ENCODE data around the gene FLT4.

DNA sequence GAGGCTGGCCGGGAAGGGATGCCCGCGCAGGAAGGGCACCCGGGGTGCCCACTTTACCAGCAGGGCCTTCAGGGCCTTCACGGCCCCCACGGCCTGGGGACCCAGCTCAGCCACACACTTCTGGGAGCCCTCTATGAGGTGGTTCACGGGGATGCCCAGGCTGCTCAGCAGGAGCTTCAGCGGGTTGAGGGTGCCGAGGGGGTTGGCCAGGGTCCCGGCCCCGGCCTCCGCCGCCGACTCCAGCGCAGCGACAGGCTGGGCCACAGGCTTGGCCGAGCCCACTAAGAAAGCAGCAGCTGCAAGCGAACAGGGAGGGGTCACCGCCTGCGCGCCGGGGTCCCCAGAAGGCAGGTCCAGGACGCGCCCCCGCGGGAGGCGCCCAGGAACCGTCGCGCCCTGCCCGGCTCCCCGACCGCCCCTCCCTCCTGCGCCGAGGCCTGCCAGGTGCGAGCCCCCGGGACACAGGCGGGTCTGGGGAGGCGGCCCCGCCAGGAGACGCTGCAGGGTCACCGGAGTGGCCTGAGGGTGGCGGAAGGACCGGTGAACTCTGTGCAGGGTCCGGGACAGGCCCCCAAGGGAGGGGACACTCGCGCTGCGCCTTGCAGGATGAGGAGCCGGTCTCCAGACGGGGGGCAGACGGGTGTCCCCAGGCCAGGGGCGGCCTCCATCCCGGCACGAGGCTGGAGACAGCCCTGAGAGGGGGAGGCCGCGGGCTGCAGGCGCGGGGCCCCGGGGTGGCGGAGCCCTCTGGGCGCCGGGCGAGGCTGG lies 58.7 kb downstream of the FLT4 start:
- TF ChIP-seq EZH2 (IDR thresholded peaks at IDR 0.05; ENCODE audit: low read length, missing control alignments) (peak; percentile 65), CTCF (conservative IDR thresholded peaks at IDR 0.05 in 1 of 2, IDR thresholded peaks at IDR 0.05 in 1 of 2; ENCODE audit: low read depth in 1 of 2, low read length in 2 of 2) (no peak)
